MM.1S (cell line): ENCODE results near the gene SYTL2.

Source experiments
- EZH2 ChIP-seq: fragments of 300-600 bp; sonication (generic); optimal IDR thresholded peaks from 2 replicates; pipeline ENCODE3; 2017; ENCODE audit warnings: low read depth, mild to moderate bottlenecking, antibody characterized with exemption, low read length, mixed read lengths
- EZH2phosphoT487 ChIP-seq: fragments of 300-600 bp; sonication (generic); IDR thresholded peaks from 2 replicates; pipeline ENCODE4 v1.6.1; 2018; ENCODE audit warnings: antibody characterized with exemption, low read length
- TF ChIP-seq, protein P1 (sequence below): fragments of 300-600 bp; sonication (generic); IDR thresholded peaks from 2 replicates; pipeline ENCODE4 v1.5.1; 2016; ENCODE audit warnings: antibody characterized with exemption, low read length, mixed read lengths

DNA sequence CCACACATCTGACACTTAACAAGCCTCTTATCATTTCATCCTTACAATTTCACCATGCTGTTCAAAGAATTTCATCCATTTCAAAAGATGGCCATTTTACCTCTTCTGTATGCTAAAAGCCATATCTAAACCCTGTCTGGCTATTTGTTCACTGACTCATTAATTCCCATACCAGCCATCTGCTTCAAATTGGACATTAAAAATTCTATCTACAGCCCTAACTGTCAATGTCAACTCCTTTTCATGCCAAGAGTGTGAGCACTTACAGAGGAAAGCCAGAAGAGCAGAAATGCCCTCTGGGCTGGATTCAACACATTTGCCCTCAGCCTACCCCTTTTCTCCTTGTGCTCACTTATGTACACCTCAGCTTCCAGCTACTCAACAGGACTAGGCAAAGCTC lies 59.2 kb downstream of the SYTL2 start:
- TF ChIP-seq, protein P1, sequence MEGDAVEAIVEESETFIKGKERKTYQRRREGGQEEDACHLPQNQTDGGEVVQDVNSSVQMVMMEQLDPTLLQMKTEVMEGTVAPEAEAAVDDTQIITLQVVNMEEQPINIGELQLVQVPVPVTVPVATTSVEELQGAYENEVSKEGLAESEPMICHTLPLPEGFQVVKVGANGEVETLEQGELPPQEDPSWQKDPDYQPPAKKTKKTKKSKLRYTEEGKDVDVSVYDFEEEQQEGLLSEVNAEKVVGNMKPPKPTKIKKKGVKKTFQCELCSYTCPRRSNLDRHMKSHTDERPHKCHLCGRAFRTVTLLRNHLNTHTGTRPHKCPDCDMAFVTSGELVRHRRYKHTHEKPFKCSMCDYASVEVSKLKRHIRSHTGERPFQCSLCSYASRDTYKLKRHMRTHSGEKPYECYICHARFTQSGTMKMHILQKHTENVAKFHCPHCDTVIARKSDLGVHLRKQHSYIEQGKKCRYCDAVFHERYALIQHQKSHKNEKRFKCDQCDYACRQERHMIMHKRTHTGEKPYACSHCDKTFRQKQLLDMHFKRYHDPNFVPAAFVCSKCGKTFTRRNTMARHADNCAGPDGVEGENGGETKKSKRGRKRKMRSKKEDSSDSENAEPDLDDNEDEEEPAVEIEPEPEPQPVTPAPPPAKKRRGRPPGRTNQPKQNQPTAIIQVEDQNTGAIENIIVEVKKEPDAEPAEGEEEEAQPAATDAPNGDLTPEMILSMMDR = no peak
- TF ChIP-seq EZH2phosphoT487 = no peak
- no peak for TF ChIP-seq EZH2
